HG03354 (cell line): ENCODE measurements around the gene BCAR1.
"Not testable (repeated sequence)": the region's sequence is repeated elsewhere in the genome, so short reads cannot be mapped to it uniquely, and the experiment has no call there.

Source experiments
- ATAC-seq: cut with Tn5 transposase; IDR thresholded peaks from one replicate; pipeline ENCODE4 v1.9.1; 2021; ENCODE audit warnings: mild to moderate bottlenecking; ENCODE audit not compliant: unreplicated experiment, poor library complexity, severe bottlenecking

The BCAR1 gene, protein sequence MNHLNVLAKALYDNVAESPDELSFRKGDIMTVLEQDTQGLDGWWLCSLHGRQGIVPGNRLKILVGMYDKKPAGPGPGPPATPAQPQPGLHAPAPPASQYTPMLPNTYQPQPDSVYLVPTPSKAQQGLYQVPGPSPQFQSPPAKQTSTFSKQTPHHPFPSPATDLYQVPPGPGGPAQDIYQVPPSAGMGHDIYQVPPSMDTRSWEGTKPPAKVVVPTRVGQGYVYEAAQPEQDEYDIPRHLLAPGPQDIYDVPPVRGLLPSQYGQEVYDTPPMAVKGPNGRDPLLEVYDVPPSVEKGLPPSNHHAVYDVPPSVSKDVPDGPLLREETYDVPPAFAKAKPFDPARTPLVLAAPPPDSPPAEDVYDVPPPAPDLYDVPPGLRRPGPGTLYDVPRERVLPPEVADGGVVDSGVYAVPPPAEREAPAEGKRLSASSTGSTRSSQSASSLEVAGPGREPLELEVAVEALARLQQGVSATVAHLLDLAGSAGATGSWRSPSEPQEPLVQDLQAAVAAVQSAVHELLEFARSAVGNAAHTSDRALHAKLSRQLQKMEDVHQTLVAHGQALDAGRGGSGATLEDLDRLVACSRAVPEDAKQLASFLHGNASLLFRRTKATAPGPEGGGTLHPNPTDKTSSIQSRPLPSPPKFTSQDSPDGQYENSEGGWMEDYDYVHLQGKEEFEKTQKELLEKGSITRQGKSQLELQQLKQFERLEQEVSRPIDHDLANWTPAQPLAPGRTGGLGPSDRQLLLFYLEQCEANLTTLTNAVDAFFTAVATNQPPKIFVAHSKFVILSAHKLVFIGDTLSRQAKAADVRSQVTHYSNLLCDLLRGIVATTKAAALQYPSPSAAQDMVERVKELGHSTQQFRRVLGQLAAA

DNA sequence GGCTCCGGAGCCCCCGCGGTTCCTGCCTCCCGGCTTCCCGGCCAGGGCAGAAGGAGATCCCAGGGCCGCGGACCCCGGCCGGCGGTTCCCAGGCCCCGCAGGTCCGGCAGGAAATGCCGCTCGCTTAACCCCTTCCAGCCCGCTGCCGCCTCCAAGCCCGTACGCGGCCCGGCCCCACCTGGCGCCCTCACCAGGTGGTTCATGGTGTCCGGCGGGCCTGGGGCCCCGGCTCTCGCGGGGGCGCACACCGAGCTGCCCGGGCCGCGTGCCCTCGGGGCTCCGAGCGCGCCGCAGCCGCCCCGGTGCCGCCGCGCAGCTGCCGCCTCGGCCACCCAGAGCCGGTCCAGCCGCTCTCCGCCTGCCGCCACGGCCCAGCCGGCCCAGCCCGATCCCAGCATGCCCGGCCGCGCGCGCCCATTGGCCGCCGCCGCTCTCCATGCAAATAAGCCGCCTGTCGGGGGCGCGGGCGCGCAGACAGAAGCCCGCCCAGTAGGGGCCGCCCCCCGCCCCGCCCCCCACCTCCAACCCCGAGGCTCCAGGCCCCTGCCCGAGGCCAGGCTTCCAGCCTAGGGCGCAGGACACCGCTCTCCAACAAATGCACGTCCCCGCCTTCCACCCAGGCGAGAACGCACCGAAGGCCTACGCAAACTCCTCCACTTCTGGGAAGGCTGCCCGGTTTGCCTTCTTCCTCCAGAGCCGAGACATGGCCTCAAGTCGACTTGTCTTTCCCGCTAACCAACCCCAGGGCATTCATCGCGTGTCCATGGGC lies at the start of gene BCAR1:
TSS of gene BCAR1 (minus strand) at position 345 of the 769 bp plus-strand sequence. CDS start at position 203, 142 bp downstream.
- ATAC-seq: peak; percentile 78

DNA sequence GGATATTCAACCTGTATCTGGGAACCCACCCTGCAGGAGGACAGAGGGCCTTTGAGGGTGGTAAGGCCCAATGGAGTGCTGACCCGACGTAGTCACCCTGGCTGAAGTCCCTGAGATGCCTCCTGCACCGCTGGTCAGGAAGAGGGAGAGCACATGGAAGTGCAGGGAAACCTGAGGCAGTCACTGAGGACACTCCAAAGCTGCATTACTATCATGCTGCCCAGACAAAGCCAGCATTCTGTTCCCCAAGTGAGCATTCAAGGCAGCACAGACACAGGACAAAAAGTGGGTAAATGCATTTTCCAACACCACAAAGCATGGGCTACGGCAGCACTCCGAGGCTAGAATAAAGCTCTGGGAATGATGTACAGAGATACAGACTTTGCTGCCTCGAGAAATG lies 46.8 kb upstream of the BCAR1 start:
- no peak for ATAC-seq

DNA sequence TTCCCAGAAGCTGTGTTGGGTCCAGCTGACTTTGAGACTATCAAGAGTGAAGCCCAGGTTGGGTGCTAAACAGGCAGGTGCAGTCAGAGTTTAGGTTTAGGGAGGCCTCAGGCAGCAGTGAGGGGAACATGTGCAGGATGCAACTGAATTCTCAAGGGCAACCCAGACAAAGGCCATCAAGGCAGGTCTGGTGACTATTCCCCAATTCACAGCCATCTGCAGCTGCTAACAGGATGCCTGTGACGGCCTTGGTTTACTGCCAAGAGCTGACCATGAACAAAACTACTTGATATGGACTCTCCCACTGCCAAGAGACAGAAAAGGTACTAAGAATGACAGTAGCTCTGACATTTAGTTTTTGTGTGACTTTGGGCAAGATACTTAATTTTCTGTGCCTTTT lies 45.2 kb upstream of the BCAR1 start:
- no peak for ATAC-seq

DNA sequence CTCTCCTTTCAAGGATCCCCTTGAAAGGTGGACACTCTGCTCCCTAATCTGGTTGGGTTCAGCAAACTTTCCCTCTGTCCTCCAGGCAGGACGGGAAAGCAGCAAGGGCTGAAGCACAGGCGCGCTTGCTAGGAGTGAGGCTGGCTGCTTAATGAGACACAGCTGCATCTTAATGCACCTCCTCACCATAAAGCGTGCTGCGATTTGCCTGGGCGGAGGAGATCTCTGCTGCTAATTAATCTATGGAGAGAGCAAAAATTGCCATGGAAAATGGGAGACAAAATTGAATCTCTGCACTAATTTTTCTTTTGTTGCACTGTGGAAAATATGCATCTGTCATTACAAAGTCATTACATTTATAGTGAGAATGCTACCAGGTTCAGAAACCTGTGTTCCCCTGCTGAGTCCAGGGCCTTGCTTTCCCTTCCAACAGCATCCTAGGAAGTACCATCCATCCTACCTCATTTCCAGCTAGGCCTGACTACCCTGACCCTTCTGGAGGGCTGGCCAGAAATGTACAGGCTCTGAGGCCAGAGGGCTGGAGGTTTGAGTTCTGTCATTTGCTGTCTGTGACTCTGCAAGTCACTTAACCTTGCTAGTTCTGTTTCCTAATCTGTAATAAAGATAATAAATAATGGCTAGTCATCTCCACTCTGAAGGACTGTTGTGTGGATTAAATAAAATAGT lies 43.5 kb upstream of the BCAR1 start:
- no peak for ATAC-seq

DNA sequence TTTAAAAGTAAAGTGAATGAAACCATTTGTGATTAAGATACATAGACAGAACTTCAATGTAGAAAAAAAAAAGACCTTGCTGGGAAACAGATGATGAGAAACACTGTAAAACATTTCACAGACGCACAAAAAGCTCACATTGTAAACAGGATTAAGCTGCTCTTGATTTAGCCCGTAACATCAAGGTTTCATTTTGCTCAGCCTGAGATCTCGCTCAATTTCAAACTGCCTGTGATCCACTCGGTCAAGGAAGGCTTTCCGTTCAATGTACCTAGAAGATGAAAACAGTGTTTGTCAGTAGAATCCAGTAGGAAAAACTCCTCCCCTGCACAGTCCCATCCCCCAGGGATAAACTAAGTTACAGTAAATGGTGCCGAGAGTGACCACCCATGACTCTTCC lies 42.3 kb upstream of the BCAR1 start:
- ATAC-seq: no peak

DNA sequence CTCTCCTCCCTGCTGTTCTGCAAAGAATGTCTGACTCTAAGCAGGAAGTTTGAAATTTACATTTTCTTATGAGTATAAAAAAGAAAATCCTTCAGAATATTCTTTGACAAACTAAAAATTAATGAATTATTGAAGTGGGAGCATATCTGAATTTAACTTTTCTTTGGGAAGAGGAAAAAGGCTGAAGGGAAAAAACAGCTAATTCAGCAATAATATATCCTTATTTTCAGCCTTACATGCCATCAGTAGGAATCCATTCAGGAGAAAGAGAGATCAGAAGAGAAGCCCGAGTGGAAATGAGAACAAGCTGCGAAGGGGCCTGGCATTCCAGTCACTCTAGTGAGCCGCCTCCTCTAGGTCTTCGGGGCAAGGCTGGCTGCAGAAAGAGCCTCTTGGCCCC lies 41.7 kb upstream of the BCAR1 start:
- no peak for ATAC-seq

DNA sequence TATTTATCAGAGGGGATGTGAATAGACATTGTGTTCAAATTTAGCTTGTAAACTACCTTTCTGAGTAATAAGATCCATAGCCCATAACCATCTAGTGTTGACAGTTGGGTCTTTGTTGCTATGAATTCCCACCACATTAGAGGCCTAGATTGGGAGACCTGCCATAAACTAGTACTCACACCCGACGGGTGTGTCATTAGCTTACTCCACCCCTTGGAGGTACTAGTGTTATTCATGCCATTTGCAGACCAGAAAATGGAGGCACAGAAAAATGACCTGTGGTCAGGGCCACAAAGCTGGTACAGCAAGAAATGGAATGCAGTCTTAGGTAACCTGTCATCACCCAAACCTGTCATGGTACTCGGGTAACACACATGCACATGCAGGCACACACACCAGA lies 41.3 kb upstream of the BCAR1 start:
- no peak for ATAC-seq

DNA sequence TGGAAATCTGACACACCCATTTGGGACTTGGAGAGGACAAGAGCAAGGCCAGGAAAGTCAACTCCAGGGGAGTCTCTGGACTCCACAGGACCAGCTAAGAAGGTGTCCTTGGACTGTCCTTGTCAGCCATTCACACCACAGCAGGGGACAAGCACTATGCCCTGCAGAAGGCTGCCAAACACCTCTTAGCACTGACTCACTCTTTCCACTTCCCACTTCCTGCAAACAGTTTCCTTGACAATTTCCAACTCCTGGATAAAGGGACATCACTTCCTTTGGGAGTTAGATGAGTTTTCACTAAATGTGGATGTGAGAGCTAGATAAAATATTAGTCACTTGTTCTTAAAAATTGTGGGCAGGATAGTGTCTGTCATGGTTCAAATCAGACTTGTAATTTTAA lies 37.8 kb upstream of the BCAR1 start:
- ATAC-seq: no peak

DNA sequence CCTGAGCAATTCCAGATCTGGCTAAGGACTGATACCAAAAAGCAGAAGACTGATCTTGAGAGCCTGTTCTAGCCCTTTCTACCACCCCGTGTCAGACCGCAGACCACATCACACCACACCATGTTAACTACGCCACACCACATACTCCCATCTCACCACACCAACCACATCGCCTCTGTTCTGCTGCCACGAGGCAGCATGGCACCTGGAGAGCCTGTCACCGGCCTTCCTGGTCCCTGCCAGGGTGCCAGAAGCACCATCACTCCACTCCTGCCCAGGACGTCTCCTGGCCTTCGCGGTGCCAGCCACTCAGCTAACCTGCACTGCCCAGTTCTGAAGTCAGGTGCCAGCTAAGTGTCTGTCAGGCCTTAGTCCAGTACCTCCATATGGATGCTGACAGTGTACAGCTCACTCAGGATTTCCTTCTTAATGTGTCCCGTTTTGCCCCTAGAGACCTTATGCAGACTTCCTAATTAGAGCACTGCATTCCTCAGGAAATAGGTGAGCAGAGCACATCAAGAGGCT lies 37.2 kb upstream of the BCAR1 start:
- peak; percentile 74 for ATAC-seq

DNA sequence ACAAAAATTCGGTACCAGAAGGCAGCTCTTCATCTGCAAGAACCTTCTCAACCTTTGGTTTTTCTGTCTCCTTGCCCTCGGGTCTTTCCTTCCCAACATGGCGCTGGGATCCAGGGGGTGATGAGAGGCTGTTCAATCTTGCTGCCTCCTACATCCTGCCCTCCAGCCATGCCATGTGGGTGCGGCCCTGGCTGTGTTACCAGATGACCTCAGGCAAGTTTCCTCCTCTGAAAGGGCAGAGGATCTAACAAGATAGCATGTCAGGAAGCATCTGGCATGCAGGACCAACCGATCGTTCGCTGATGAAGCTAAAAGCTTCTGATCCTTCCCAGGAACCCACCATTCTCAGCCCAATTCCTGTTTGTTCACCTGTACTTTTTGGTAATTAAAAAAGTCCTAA lies 36.8 kb upstream of the BCAR1 start:
- ATAC-seq: no peak

DNA sequence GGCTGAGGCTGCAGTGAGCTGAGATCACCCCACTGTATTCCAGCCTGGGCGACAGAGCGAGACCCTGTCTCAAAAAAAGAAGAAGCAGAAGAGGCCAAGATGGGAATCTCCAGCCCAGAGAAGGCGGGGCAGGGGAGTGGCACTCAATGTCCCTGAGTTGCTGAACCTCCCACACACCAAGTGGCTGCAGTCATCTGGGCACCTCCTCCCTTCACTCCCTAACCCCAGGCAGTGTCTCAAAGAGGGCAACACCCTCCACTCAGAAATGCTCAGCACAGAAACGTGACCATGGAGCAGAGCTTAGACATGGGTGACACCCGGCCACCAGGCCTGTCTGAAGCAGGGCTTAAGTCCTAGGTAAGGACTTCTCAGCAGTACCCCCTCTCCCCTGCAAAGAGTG lies 36.3 kb upstream of the BCAR1 start:
- ATAC-seq: no peak

DNA sequence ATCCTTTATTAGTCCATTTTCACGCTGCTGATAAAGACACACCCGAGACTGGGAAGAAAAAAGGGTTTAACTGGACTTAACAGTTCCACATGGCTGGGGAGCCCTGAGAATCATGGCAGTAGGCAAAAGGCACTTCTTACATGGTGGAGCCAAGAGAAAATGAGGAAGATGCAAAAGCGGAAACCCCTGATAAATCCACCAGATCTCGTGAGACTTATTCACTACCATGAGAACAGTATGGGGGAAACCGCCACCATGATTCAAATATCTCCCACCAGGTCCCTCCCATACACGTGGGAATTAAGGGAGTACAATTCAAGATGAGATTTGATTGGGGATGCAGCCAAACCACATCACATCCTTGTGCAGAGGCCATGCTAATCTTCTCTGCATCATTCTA lies 35.0 kb upstream of the BCAR1 start:
- no peak for ATAC-seq

DNA sequence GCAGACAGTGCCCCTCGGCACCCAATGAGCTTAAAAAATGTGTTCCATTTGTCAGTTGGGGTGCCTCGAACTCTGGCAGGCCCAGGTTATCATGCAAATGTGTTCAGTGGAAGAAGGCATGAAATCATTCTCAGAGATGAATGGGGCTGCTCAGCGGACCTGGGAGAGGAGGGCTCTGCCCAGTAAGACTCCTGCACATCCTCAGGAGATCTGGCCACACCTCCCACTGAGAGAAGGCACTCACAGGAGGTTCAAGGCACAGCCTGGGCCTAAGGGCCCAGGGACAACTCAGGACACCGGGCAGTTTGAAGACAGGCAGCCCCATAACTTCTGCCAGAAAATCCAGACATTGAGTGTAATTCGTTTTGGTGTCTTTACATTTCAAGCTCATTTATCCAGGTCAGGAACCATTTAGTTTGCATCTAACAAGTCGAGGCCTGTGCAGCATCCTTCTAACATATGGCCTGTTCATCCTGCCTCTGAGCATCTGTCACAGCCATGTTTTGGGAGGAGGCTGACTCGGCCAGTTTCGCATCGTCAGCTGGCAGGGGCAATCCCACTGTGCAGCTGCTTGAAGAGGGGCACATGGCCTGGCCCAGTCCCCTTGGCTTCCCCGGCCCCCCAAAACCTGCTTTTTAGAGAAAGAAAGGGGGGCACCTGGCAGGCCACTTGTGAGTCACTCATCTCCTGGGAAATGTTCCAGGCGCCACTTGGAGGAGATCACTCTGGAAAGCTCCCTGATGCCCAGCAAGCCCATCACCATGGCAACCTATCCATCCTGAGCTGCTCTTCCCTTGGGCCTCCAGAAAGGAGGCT lies 31.2 kb upstream of the BCAR1 start:
- no peak for ATAC-seq

DNA sequence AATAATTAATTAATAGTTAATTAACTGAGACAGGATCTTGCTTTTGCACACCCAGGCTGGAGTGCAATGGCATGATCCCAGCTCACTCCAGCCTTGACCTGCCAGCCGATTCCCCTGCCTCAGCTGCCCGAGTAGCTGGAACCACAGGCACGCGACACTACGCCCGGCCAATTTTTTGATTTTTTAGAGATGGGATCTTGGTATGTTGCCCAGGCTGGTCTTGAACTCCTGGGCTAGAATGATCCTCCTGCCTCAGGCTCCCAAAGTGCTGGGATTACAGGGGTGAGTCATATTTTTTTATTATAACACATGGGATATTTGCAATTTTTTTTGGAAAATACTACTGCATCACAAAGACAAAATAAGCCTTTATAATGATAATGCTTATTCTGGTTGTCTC lies 30.4 kb upstream of the BCAR1 start:
- no peak for ATAC-seq

DNA sequence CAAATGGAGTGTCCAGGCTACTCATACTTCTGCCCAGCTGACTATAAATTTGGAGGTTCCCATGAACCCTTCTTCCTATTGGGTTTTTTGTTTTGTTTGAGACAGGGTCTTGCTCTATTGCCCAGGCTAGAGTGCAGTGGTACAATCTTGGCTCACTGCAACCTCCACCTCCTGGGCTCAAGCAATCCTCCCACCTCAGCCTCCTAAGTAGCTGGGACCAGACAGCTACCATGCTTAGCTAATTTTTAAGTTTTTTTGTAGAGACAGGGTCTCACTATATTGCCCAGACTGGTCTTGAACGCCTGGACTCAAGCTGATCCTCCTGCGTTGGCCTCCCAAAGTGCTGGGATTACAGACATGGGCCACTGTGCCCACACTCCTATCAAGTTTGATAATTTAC lies 29.6 kb upstream of the BCAR1 start:
- ATAC-seq: not testable (repeated sequence)

DNA sequence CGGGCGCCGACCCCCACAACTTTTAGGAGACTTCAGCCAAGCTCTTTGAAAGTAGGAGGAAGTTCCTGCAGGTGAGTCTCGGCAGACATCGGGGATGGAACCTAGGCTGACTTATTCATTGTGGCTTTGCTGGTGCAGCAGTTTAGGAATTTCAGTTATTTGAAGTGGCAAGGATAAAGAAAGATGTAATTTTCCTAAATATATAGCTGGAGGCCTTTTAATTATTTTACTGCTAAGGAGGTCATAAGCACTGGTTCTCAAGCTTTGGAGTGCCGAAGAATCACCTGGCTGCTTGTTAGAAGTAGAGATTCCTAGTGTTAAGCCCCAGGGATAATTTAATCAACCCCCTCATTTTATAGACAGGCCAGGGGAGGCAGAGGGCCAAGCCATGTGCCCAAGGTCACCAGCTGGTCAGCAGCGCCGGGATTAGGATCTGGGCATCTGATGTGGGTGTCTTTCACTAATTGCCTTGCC lies 28.9 kb upstream of the BCAR1 start:
- no peak for ATAC-seq

DNA sequence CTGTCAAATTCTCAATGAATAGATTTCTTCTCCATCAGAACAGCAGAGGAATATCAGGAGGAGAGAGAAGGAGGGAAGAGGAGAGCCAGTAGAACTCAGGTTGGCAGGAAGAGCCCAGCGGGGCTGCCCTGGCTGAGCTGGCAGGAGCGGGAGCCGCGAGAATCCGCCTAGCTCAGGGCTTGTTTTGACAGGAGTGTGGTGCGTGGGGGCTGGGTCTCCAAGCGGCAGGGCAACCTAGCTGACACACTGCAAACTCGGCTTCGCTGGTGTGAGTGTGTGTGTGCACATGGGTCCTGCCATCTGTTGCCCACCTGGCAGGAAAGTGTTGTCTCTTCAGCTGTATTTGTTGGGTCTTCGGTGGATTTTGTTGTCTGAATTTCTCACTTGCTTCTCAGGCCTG lies 27.9 kb upstream of the BCAR1 start:
- ATAC-seq: no peak

DNA sequence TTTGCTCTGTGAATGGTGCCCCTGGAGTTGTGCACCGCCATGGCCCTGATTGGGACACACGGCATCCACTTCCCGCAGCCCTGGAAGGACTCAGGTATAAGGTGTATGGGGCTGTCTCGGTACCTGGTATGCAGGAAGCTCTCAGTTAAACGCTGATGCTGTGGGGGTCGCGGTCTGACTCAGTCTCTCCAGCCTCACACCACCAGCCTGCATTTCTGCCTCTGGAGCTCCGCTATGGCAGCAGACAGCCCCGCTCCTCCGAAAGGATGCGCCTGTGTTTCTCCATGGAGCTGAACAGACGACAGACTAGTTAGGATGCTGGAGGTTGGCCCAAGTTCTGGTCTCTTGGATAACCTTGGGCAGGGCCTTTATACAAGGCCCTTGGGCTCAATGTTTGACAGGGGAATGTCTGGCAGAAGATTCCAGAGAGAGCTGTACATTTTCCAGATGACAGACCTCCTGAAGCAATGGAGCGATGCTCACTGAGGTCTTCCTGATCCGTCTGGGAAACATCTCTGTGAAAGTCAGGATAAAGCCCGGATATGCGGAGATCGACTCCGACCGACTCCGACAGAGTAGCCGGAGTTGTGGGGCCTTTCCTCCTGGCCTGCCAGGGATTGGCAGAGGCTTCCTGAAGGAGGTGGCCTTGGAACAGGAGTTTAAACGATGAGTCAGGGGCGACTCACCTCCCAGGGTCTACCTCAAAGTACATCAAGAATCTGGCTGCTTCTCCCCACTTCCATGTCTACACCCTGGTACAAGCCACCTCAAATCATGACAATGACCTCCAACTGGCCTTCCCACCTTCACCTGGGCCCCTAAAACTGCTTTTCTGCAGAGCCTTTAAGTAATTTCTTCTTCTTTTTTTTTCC lies 21.9 kb upstream of the BCAR1 start:
- no peak for ATAC-seq
